GM18909 (cell line): ENCODE data around the gene SYT11.
A peak's percentile ranks its signal among the peaks of the same experiment; 100 is the strongest.
"Not testable (repeated sequence)": the region's sequence is repeated elsewhere in the genome, so short reads cannot be mapped to it uniquely, and the experiment has no call there.

Source experiments
- ATAC-seq: cut with Tn5 transposase; IDR thresholded peaks from one replicate; pipeline ENCODE4 v1.9.1; 2021; ENCODE audit warnings: mild to moderate bottlenecking; ENCODE audit not compliant: unreplicated experiment, poor library complexity

Gene SYT11

GRCh38 chr1:155895617-155896016 lies 36.2 kb downstream of the SYT11 start:
- not testable (repeated sequence) for ATAC-seq

GRCh38 chr1:155896476-155896875 lies 37.1 kb downstream of the SYT11 start:
- ATAC-seq = not testable (repeated sequence)

- ATAC-seq = no peak
Measured at GRCh38 chr1:155897746-155898145, 38.4 kb downstream of the SYT11 start.

- ATAC-seq = no peak
Measured at GRCh38 chr1:155898888-155899287, 39.5 kb downstream of the SYT11 start.

GRCh38 chr1:155899683-155900082 lies 40.3 kb downstream of the SYT11 start:
- ATAC-seq = no peak

- no peak for ATAC-seq
Measured at GRCh38 chr1:155900161-155900560, 40.8 kb downstream of the SYT11 start.

- ATAC-seq = no peak
Measured at GRCh38 chr1:155904261-155904660, 44.9 kb downstream of the SYT11 start.

GRCh38 chr1:155909894-155910293 lies 50.5 kb downstream of the SYT11 start:
- ATAC-seq = no peak

- no peak for ATAC-seq
Measured at GRCh38 chr1:155910621-155911121, 51.3 kb downstream of the SYT11 start.

GRCh38 chr1:155911156-155912055 lies 52.0 kb downstream of the SYT11 start, which contains the start of gene RIT1:
Gene RIT1, minus strand, starts transcription at chr1:155911349. Its CDS starts 588 bp downstream, at chr1:155910761.
- ATAC-seq = peak; percentile 87

- ATAC-seq = no peak
Measured at GRCh38 chr1:155912056-155912536, 52.7 kb downstream of the SYT11 start.

- ATAC-seq = no peak
Measured at GRCh38 chr1:155913969-155914757, 54.8 kb downstream of the SYT11 start.

- no peak for ATAC-seq
Measured at GRCh38 chr1:155918660-155919059, 59.3 kb downstream of the SYT11 start.

- ATAC-seq = no peak
Measured at GRCh38 chr1:155919801-155920200, 60.4 kb downstream of the SYT11 start.

GRCh38 chr1:155920717-155921116 lies 61.4 kb downstream of the SYT11 start:
- ATAC-seq = no peak

GRCh38 chr1:155925506-155925905 lies 66.1 kb downstream of the SYT11 start:
- ATAC-seq = no peak

- no peak for ATAC-seq
Measured at GRCh38 chr1:155929057-155929456, 69.7 kb downstream of the SYT11 start.

GRCh38 chr1:155930725-155931124 lies 71.4 kb downstream of the SYT11 start:
- ATAC-seq = not testable (repeated sequence)

- no peak for ATAC-seq
Measured at GRCh38 chr1:155931332-155932038, 72.1 kb downstream of the SYT11 start.

GRCh38 chr1:155932081-155932480 lies 72.7 kb downstream of the SYT11 start:
- no peak for ATAC-seq
